Nephron progenitor cell (in vitro differentiated cells): ENCODE measurements around the gene EP400.

Experiments
- DNase-seq: peaks from one replicate; pipeline ENCODE4 v3.0.0; 2021
- H3K27ac Mint-ChIP-seq: 2 replicates; pipeline ENCODE4 v1.8.0; 2021; ENCODE audit warnings: mild to moderate bottlenecking, moderate library complexity, mixed read lengths
- H3K27me3 Mint-ChIP-seq: 2 replicates; pipeline ENCODE4 v1.8.0; 2021; ENCODE audit warnings: mild to moderate bottlenecking, low read depth, mixed read lengths; ENCODE audit not compliant: poor library complexity
- H3K36me3 Mint-ChIP-seq: 2 replicates; pipeline ENCODE4 v1.8.0; 2021; ENCODE audit warnings: low read depth, mixed read lengths
- H3K4me1 Mint-ChIP-seq: 2 replicates; pipeline ENCODE4 v1.8.0; 2021; ENCODE audit warnings: mixed read lengths
- H3K4me3 Mint-ChIP-seq: 2 replicates; pipeline ENCODE4 v1.8.0; 2021; ENCODE audit warnings: mild to moderate bottlenecking, moderate library complexity, mixed read lengths
- H3K9me3 Mint-ChIP-seq: 2 replicates; pipeline ENCODE4 v1.8.0; 2021; ENCODE audit warnings: mild to moderate bottlenecking, moderate library complexity, mixed read lengths
- CTCF ChIP-seq: fragments of 200-600 bp; sonication (generic); IDR thresholded peaks from 2 replicates; pipeline ENCODE4 v1.5.0; 2021; ENCODE audit warnings: antibody characterized with exemption

The EP400 gene

GRCh38 chr12:131903270-131904255 is 46.2 kb upstream of the EP400 start:
- H3K36me3 Mint-ChIP-seq, result no peaks in the 10 kb centered on the region

GRCh38 chr12:131904346-131904745 is 45.4 kb upstream of the EP400 start:
- no peaks in the 10 kb centered on the region for H3K27me3 Mint-ChIP-seq
- H3K27ac Mint-ChIP-seq, result no peak overlapping the region
- H3K4me1 Mint-ChIP-seq, result peaks cover 5% of the 10 kb centered on the region
- no peak overlapping the region for H3K4me3 Mint-ChIP-seq
- no peak for TF ChIP-seq CTCF
- H3K36me3 Mint-ChIP-seq, result no peaks in the 10 kb centered on the region
- no peak for DNase-seq
- no peaks in the 10 kb centered on the region for H3K9me3 Mint-ChIP-seq

More at GRCh38 chr12:131903270-131904255, 46.2 kb upstream of the EP400 start:
- H3K27ac Mint-ChIP-seq, result no peak overlapping the region
- H3K9me3 Mint-ChIP-seq, result no peaks in the 10 kb centered on the region
- H3K27me3 Mint-ChIP-seq, result no peaks in the 10 kb centered on the region
- peaks cover 5% of the 10 kb centered on the region for H3K4me1 Mint-ChIP-seq
- no peak for TF ChIP-seq CTCF
- H3K4me3 Mint-ChIP-seq, result no peak overlapping the region
- DNase-seq, result no peak

- H3K27ac Mint-ChIP-seq, result peak overlapping the region; percentile 36
- H3K4me1 Mint-ChIP-seq, result peaks cover 2% of the 10 kb centered on the region
- no peaks in the 10 kb centered on the region for H3K27me3 Mint-ChIP-seq
- no peak overlapping the region for H3K4me3 Mint-ChIP-seq
- H3K9me3 Mint-ChIP-seq, result no peaks in the 10 kb centered on the region
- no peak for DNase-seq
- H3K36me3 Mint-ChIP-seq, result no peaks in the 10 kb centered on the region
- no peak for TF ChIP-seq CTCF
Measured at GRCh38 chr12:131905081-131905629, 44.6 kb upstream of the EP400 start.

GRCh38 chr12:131905630-131906091 is 44.1 kb upstream of the EP400 start:
- Mint-ChIP-seq H3K9me3 (no peaks in the 10 kb centered on the region), H3K4me3 (no peak overlapping the region), H3K27ac (peak overlapping the region; percentile 36), H3K27me3 (no peaks in the 10 kb centered on the region), H3K36me3 (no peaks in the 10 kb centered on the region), H3K4me1 (no peaks in the 10 kb centered on the region)
- DNase-seq, result no peak
- no peak for TF ChIP-seq CTCF

GRCh38 chr12:131907379-131908091 is 42.2 kb upstream of the EP400 start:
- Mint-ChIP-seq H3K4me3 (no peak overlapping the region), H3K27ac (no peak overlapping the region), H3K4me1 (no peaks in the 10 kb centered on the region), H3K27me3 (no peaks in the 10 kb centered on the region), H3K36me3 (no peaks in the 10 kb centered on the region), H3K9me3 (no peaks in the 10 kb centered on the region)
- TF ChIP-seq CTCF, result no peak
- DNase-seq, result no peak
